MM.1S (cell line): ENCODE data around the gene NEURL1.

Source experiments
- CTCF ChIP-seq: fragments of 300-600 bp; sonication (generic); IDR thresholded peaks from 2 replicates; pipeline ENCODE4 v1.5.1; 2016; ENCODE audit warnings: antibody characterized with exemption, low read length, mixed read lengths
- EZH2 ChIP-seq: fragments of 300-600 bp; sonication (generic); optimal IDR thresholded peaks from 2 replicates; pipeline ENCODE3; 2017; ENCODE audit warnings: low read depth, mild to moderate bottlenecking, antibody characterized with exemption, low read length, mixed read lengths
- EZH2phosphoT487 ChIP-seq: fragments of 300-600 bp; sonication (generic); IDR thresholded peaks from 2 replicates; pipeline ENCODE4 v1.6.1; 2018; ENCODE audit warnings: antibody characterized with exemption, low read length

- no peak for TF ChIP-seq CTCF
- no peak for TF ChIP-seq EZH2phosphoT487
- no peak for TF ChIP-seq EZH2
Observed at GRCh38 chr10:103584216-103585010, 90.9 kb downstream of the NEURL1 start.
